Measurements from ENCODE around the gene DNAJC4.

The DNAJC4 gene

DNA sequence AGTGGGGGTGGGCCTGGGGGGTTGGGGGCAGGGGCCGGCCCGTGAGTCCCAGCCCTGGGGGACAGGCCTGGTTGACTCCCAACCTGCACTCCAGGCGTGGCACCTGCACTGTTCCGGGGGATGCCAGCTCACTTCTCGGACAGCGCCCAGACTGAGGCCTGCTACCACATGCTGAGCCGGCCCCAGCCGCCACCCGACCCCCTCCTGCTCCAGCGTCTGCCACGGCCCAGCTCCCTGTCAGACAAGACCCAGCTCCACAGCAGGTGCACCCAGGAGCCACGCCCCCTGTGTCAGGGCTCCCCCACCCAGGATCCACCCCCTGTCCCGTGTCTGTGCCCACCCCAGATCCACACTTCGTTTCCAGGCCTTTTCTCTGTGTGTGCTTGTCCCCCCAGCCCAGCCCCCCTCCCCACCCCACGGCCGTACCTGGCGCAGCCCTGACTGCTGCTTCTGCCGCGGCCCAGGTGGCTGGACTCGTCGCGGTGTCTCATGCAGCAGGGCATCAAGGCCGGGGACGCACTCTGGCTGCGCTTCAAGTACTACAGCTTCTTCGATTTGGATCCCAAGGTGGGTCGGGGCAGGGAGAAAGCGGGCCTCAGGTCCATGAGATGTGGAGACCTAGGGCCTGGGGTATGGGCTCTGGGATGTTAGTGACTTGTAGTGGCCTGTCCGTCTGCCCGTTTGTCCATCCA, 19.0 kb upstream of the DNAJC4 start:
- H2BK5ac ChIP-seq (ENCODE audit: low read depth, low read length, poor library complexity, severe bottlenecking), result no peak overlapping the region
- WGBS, result 97% methylated on average over 23 of the region's 30 CpGs
- no peak overlapping the region for H3K23ac ChIP-seq (ENCODE audit: low read length in 2 of 2)
- no peak overlapping the region for H3K18ac ChIP-seq (ENCODE audit: low read depth in 1 of 2, low read length in 2 of 2)
- H3K27ac ChIP-seq (ENCODE audit: low read length, poor library complexity, severe bottlenecking), result no peak overlapping the region
- H3K36me3 ChIP-seq (ENCODE audit: control insufficient read depth in 1 of 2, insufficient read depth in 2 of 2, low read depth in 1 of 2, low read length in 2 of 2), result peaks cover 13 to 44% of the 10 kb centered on the region in 2 experiments
- H2BK12ac ChIP-seq (ENCODE audit: low read length in 2 of 2), result no peak overlapping the region
- no peak overlapping the region for H4K91ac ChIP-seq (ENCODE audit: low read length)
- H3K4me3 ChIP-seq (ENCODE audit: insufficient read depth in 1 of 2, low read depth in 1 of 2, low read length in 2 of 2), result no peak overlapping the region
- no peaks in the 10 kb centered on the region for H3K9me3 ChIP-seq (ENCODE audit: control insufficient read depth, low read length)
- H3K79me1 ChIP-seq (replicated peaks; ENCODE audit: low read length, poor library complexity, severe bottlenecking), result peaks cover 8% of the 10 kb centered on the region
- H2AK5ac ChIP-seq (ENCODE audit: low read length, severe bottlenecking), result no peak overlapping the region
- H2BK120ac ChIP-seq (ENCODE audit: low read depth, low read length), result no peak overlapping the region
- peaks cover 23% of the 10 kb centered on the region for H3K4me1 ChIP-seq (ENCODE audit: control insufficient read depth, insufficient read depth, low read depth, low read length)
- H3K9ac ChIP-seq (ENCODE audit: low read length), result no peak overlapping the region
- no peak for DNase-seq
- no peak overlapping the region for H4K8ac ChIP-seq (ENCODE audit: low read length)
- H2BK15ac ChIP-seq (ENCODE audit: low read depth, poor library complexity, severe bottlenecking), result no peak overlapping the region
- H2AFZ ChIP-seq (ENCODE audit: low read depth, low read length), result no peak overlapping the region
- no peak overlapping the region for H3K4me2 ChIP-seq (ENCODE audit: low read length, poor library complexity, severe bottlenecking)
- H3K27me3 ChIP-seq (ENCODE audit: control insufficient read depth in 1 of 2, insufficient read depth in 1 of 2, low read length in 2 of 2), result no peaks in the 10 kb centered on the region
- H3K4ac ChIP-seq (ENCODE audit: low read depth in 1 of 2, low read length in 2 of 2), result no peak overlapping the region
- no peak overlapping the region for H3K14ac ChIP-seq (ENCODE audit: low read length in 2 of 2)

DNA sequence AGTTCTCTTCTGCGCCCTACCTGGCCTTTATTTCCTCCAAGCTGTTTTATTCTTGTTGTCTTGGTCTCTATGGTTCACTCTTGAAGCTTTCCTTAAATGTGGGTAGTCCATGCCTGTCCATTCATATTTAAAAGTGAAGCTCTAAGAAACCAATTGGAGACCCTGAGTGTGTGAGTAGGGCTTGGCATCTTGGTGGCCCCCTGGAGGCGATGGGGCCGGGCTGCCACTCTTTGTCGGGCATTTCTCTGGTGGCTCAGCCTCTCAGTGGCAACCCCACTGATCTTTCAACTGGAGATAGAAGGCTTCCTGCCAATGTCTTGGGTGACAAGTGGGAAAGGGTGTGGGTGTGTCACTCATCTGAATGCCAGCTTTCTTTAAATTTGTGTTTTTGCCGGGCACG, 13.5 kb upstream of the DNAJC4 start:
- Histone ChIP-seq H3K18ac (ENCODE audit: low read depth in 1 of 2, low read length in 2 of 2) (no peak overlapping the region), H3K4me1 (ENCODE audit: control insufficient read depth, insufficient read depth, low read depth, low read length) (peaks cover 2% of the 10 kb centered on the region), H4K91ac (ENCODE audit: low read length) (no peak overlapping the region), H2BK12ac (ENCODE audit: low read length in 2 of 2) (no peak overlapping the region), H3K27me3 (ENCODE audit: control insufficient read depth in 1 of 2, insufficient read depth in 1 of 2, low read length in 2 of 2) (no peaks in the 10 kb centered on the region), H2AFZ (ENCODE audit: low read depth, low read length) (no peak overlapping the region), H2BK120ac (ENCODE audit: low read depth, low read length) (no peak overlapping the region), H3K23ac (ENCODE audit: low read length in 2 of 2) (no peak overlapping the region), H3K9ac (ENCODE audit: low read length) (no peak overlapping the region), H3K4me2 (ENCODE audit: low read length, poor library complexity, severe bottlenecking) (no peak overlapping the region), H4K8ac (ENCODE audit: low read length) (no peak overlapping the region), H2BK5ac (ENCODE audit: low read depth, low read length, poor library complexity, severe bottlenecking) (no peak overlapping the region), H3K79me1 (replicated peaks; ENCODE audit: low read length, poor library complexity, severe bottlenecking) (no peaks in the 10 kb centered on the region), H3K4ac (ENCODE audit: low read depth in 1 of 2, low read length in 2 of 2) (no peak overlapping the region), H3K36me3 (ENCODE audit: control insufficient read depth in 1 of 2, insufficient read depth in 2 of 2, low read depth in 1 of 2, low read length in 2 of 2) (peaks cover 12 to 28% of the 10 kb centered on the region in 2 experiments), H2BK15ac (ENCODE audit: low read depth, poor library complexity, severe bottlenecking) (no peak overlapping the region), H3K9me3 (ENCODE audit: control insufficient read depth, low read length) (no peaks in the 10 kb centered on the region), H3K14ac (ENCODE audit: low read length in 2 of 2) (no peak overlapping the region), H3K27ac (ENCODE audit: low read length, poor library complexity, severe bottlenecking) (no peak overlapping the region), H2AK5ac (ENCODE audit: low read length, severe bottlenecking) (no peak overlapping the region), H3K4me3 (ENCODE audit: insufficient read depth in 1 of 2, low read depth in 1 of 2, low read length in 2 of 2) (no peak overlapping the region)
- no peak for DNase-seq
- 93% methylated on average over 6 of the region's 6 CpGs for WGBS

DNA sequence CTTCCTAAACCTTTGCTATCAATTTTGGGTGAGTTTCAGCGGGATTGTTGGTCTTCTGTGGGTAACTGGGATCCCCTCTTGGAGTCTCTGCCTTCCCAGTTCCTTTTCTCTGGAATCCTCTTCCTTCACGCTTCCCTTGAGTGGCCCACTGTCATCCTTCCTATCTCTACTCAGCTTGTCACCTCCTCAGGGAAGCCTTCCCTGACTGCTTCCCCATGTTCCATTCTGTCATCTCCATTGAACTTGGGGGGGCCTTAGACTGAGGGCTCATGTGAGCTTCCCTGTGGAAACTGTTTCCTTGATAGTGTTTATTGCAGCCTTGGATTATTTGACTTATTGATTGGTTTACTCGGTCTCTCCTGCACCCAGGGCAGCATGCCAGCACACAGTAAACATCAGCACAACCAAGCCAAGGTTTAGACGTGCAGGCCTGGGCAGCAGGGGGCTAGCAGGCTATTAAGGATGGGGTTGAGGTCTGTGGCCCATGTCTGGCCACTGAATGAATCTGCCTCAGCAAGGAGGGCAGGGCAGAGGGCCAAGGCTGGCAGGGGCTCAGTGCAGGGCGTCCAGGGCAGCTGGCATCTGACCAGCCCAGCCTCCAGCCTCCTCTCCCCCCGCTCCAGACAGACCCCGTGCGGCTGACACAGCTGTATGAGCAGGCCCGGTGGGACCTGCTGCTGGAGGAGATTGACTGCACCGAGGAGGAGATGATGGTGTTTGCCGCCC, 11.6 kb upstream of the DNAJC4 start:
- H3K23ac ChIP-seq (ENCODE audit: low read length in 2 of 2), result no peak overlapping the region
- H3K14ac ChIP-seq (ENCODE audit: low read length in 2 of 2), result no peak overlapping the region
- no peak overlapping the region for H2BK12ac ChIP-seq (ENCODE audit: low read length in 2 of 2)
- peaks cover 9% of the 10 kb centered on the region for H3K79me1 ChIP-seq (replicated peaks; ENCODE audit: low read length, poor library complexity, severe bottlenecking)
- H3K4me1 ChIP-seq (ENCODE audit: control insufficient read depth, insufficient read depth, low read depth, low read length), result peaks cover 10% of the 10 kb centered on the region
- no peak overlapping the region for H2BK120ac ChIP-seq (ENCODE audit: low read depth, low read length)
- no peaks in the 10 kb centered on the region for H3K27me3 ChIP-seq (ENCODE audit: control insufficient read depth in 1 of 2, insufficient read depth in 1 of 2, low read length in 2 of 2)
- no peak overlapping the region for H3K4me2 ChIP-seq (ENCODE audit: low read length, poor library complexity, severe bottlenecking)
- no peak overlapping the region for H3K18ac ChIP-seq (ENCODE audit: low read depth in 1 of 2, low read length in 2 of 2)
- no peak overlapping the region for H2AK5ac ChIP-seq (ENCODE audit: low read length, severe bottlenecking)
- no peak for DNase-seq
- H3K4ac ChIP-seq (ENCODE audit: low read depth in 1 of 2, low read length in 2 of 2), result no peak overlapping the region
- H2AFZ ChIP-seq (ENCODE audit: low read depth, low read length), result no peak overlapping the region
- H3K9ac ChIP-seq (ENCODE audit: low read length), result no peak overlapping the region
- no peak overlapping the region for H3K27ac ChIP-seq (ENCODE audit: low read length, poor library complexity, severe bottlenecking)
- H3K4me3 ChIP-seq (ENCODE audit: insufficient read depth in 1 of 2, low read depth in 1 of 2, low read length in 2 of 2), result no peak overlapping the region
- H4K91ac ChIP-seq (ENCODE audit: low read length), result no peak overlapping the region
- H4K8ac ChIP-seq (ENCODE audit: low read length), result no peak overlapping the region
- H2BK5ac ChIP-seq (ENCODE audit: low read depth, low read length, poor library complexity, severe bottlenecking), result no peak overlapping the region
- 90% methylated on average over 11 of the region's 11 CpGs for WGBS
- H3K36me3 ChIP-seq (ENCODE audit: control insufficient read depth in 1 of 2, insufficient read depth in 2 of 2, low read depth in 1 of 2, low read length in 2 of 2), result peaks cover 18 to 31% of the 10 kb centered on the region in 2 experiments
- H2BK15ac ChIP-seq (ENCODE audit: low read depth, poor library complexity, severe bottlenecking), result no peak overlapping the region
- H3K9me3 ChIP-seq (ENCODE audit: control insufficient read depth, low read length), result no peaks in the 10 kb centered on the region

DNA sequence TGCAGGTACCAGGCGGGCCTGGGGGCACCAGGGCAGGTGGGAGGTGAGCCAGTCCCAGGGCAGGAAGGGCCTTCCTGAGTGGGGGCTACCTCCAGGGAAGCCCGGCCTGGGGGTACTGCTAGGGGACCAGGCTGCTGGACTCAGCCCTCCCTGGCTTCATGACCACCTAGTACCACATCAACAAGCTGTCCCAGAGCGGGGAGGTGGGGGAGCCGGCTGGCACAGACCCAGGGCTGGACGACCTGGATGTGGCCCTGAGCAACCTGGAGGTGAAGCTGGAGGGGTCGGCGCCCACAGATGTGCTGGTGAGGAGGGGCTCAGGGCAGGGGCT, 11.0 kb upstream of the DNAJC4 start:
- H4K8ac ChIP-seq (ENCODE audit: low read length), result no peak overlapping the region
- no peak overlapping the region for H3K4me3 ChIP-seq (ENCODE audit: insufficient read depth in 1 of 2, low read depth in 1 of 2, low read length in 2 of 2)
- no peak overlapping the region for H2AK5ac ChIP-seq (ENCODE audit: low read length, severe bottlenecking)
- 100% methylated on average over 3 of the region's 7 CpGs for WGBS
- DNase-seq, result no peak
- no peak overlapping the region for H2BK5ac ChIP-seq (ENCODE audit: low read depth, low read length, poor library complexity, severe bottlenecking)
- H3K27ac ChIP-seq (ENCODE audit: low read length, poor library complexity, severe bottlenecking), result no peak overlapping the region
- H3K9ac ChIP-seq (ENCODE audit: low read length), result no peak overlapping the region
- no peak overlapping the region for H2BK15ac ChIP-seq (ENCODE audit: low read depth, poor library complexity, severe bottlenecking)
- H2BK12ac ChIP-seq (ENCODE audit: low read length in 2 of 2), result no peak overlapping the region
- no peaks in the 10 kb centered on the region for H3K9me3 ChIP-seq (ENCODE audit: control insufficient read depth, low read length)
- no peaks in the 10 kb centered on the region for H3K27me3 ChIP-seq (ENCODE audit: control insufficient read depth in 1 of 2, insufficient read depth in 1 of 2, low read length in 2 of 2)
- peaks cover 22 to 36% of the 10 kb centered on the region in 2 experiments for H3K36me3 ChIP-seq (ENCODE audit: control insufficient read depth in 1 of 2, insufficient read depth in 2 of 2, low read depth in 1 of 2, low read length in 2 of 2)
- H3K4me2 ChIP-seq (ENCODE audit: low read length, poor library complexity, severe bottlenecking), result no peak overlapping the region
- no peak overlapping the region for H3K4ac ChIP-seq (ENCODE audit: low read depth in 1 of 2, low read length in 2 of 2)
- peaks cover 11% of the 10 kb centered on the region for H3K79me1 ChIP-seq (replicated peaks; ENCODE audit: low read length, poor library complexity, severe bottlenecking)
- no peak overlapping the region for H2AFZ ChIP-seq (ENCODE audit: low read depth, low read length)
- no peak overlapping the region for H2BK120ac ChIP-seq (ENCODE audit: low read depth, low read length)
- H3K18ac ChIP-seq (ENCODE audit: low read depth in 1 of 2, low read length in 2 of 2), result no peak overlapping the region
- no peak overlapping the region for H3K14ac ChIP-seq (ENCODE audit: low read length in 2 of 2)
- peaks cover 15% of the 10 kb centered on the region for H3K4me1 ChIP-seq (ENCODE audit: control insufficient read depth, insufficient read depth, low read depth, low read length)
- H3K23ac ChIP-seq (ENCODE audit: low read length in 2 of 2), result no peak overlapping the region
- H4K91ac ChIP-seq (ENCODE audit: low read length), result no peak overlapping the region

Data from mesenchymal stem cell (in vitro differentiated cells and primary cell).